Ovary (tissue), 9 donors: ENCODE data around the gene MYCL. TPM values are rescaled to one million over a fixed set of nuclear protein-coding genes. Genes with fewer than 3 reads are reported as not detected.

ENCODE experiments used
- DNase-seq, 5 donors: peaks; one replicate each; pipeline ENCODE4 v3.0.0-alpha.2; 2019 to 2020
- H3K27ac ChIP-seq, 2 donors: fragments of 200-600 bp; one replicate each; pipeline versions ENCODE4 v1.5.1 to v1.8.0; 2019 to 2022
- H3K27me3 ChIP-seq: fragments of 200-600 bp; one replicate; pipeline ENCODE4 v1.8.0; 2022
- H3K36me3 ChIP-seq: fragments of 200-600 bp; sonication (generic); one replicate; pipeline ENCODE4 v1.5.1; 2019
- H3K4me1 ChIP-seq: one replicate; pipeline ENCODE4 v1.8.1; 2013; ENCODE audit warnings: mild to moderate bottlenecking, moderate library complexity; ENCODE audit not compliant: insufficient read depth
- H3K4me3 ChIP-seq: fragments of 200-600 bp; sonication (generic); one replicate; pipeline ENCODE4 v1.5.1; 2017
- H3K9me3 ChIP-seq, 2 donors: fragments of 200-600 bp in 1 of 2; sonication (generic) in 1 of 2; one replicate each; pipeline versions ENCODE4 v1.5.1 to v1.8.1; 2013 to 2019; ENCODE audit warnings: mild to moderate bottlenecking in 1 of 2, moderate library complexity in 1 of 2
- CTCF ChIP-seq, 3 donors: fragments of 450-650 bp in 2 of 3; fragments of 200-600 bp in 1 of 3; IDR thresholded peaks; one replicate each; pipeline versions ENCODE4 v1.5.1 to v1.8.0; 2016 to 2022; ENCODE audit warnings: antibody characterized with exemption in 3 of 3, mild to moderate bottlenecking in 1 of 3
- EP300 ChIP-seq: sonication (generic); formaldehyde crosslinking; IDR thresholded peaks from one replicate; pipeline ENCODE4 v1.6.1; 2017; ENCODE audit warnings: antibody characterized with exemption
- POLR2A ChIP-seq: fragments of 450-650 bp; IDR thresholded peaks from one replicate; pipeline ENCODE4 v1.6.1; 2017; ENCODE audit warnings: antibody characterized with exemption, mild to moderate bottlenecking, moderate library complexity
- WGBS, 3 donors: extraction: QIAGEN DNeasy Blood & Tissue Kit in 1 of 3; methylation state at CpG; one replicate each; pipeline versions ENCODE4 v1.1.5 to v1.1.7; 2013 to 2017; 5-methylcytosine and 5-hydroxymethylcytosine counted together
- intact Hi-C, 4 donors: fragments of 100-400 bp; cut with DNase I; formaldehyde crosslinking; loops; one replicate each; pipeline versions ENCODE4 v1.11.0 to v1.15.1; 2022 to 2023
- polyA plus RNA-seq, 2 donors: library from polyadenylated mRNA; stranded (reverse); fragments of 200-250 nt in 1 of 2; fragments of 350-450 nt in 1 of 2; fragmentation: Illumina TruSeq in 1 of 2; extraction: RNeasy Lipid Tissue Mini Kit (QIAGEN cat#74804) in 1 of 2; gene quantifications; one replicate each; pipeline ENCODE4 v1.2.3, GENCODE V29; 2013 to 2014
- total RNA-seq, 7 donors: library from RNA; depleted of rRNA in 2 of 7; stranded (reverse); fragments of >200 nt in 2 of 7; fragmentation: NEBNext Ultra II Directional in 3 of 7; extraction: Animal tissue kit (Norgen Biotek cat#: 25700) in 3 of 7; gene quantifications; one replicate each; pipeline versions ENCODE4 v1.1.0 to v1.2.4, GENCODE V29; 2016 to 2023
- donor health status: DM: no; HTN: no; CAD: no; lungs with moderate emphysema.
- donor health status: DM: no; HTN: no; CAD: no.
- donor health status: Bipolar disorder and iron deficiency.
- donor health status: DM: yes; HTN: yes; CAD: no.
- donor health status: DM: no; HTN: no; CAD: no.
- donor health status: DM: yes; HTN: yes; CAD: no.

MYCL gene
- total and polyA plus RNA-seq, 9 donors, result 0.13 to 4.8 (median 0.96) TPM; not detected in 1

GRCh38 chr1:39894884-39895495, 6.7 kb downstream of the MYCL start:
- 59 to 70% (median 61%) methylated on average over 3 of the region's 3 CpGs for WGBS, 3 donors
- no peak for DNase-seq
- H3K27me3 ChIP-seq, result no peaks in the 10 kb centered on the region
- TF ChIP-seq CTCF (IDR thresholded peaks at IDR 0.05) (no peak), EP300 (no peak), POLR2A (no peak)
- intact Hi-C loops, result no loop called here
- no peak overlapping the region for H3K27ac ChIP-seq
- H3K4me3 ChIP-seq, result no peak overlapping the region
- H3K4me1 ChIP-seq, result no peaks in the 10 kb centered on the region
- no peaks in the 10 kb centered on the region for H3K36me3 ChIP-seq
- H3K9me3 ChIP-seq, result no peaks in the 10 kb centered on the region

DNA sequence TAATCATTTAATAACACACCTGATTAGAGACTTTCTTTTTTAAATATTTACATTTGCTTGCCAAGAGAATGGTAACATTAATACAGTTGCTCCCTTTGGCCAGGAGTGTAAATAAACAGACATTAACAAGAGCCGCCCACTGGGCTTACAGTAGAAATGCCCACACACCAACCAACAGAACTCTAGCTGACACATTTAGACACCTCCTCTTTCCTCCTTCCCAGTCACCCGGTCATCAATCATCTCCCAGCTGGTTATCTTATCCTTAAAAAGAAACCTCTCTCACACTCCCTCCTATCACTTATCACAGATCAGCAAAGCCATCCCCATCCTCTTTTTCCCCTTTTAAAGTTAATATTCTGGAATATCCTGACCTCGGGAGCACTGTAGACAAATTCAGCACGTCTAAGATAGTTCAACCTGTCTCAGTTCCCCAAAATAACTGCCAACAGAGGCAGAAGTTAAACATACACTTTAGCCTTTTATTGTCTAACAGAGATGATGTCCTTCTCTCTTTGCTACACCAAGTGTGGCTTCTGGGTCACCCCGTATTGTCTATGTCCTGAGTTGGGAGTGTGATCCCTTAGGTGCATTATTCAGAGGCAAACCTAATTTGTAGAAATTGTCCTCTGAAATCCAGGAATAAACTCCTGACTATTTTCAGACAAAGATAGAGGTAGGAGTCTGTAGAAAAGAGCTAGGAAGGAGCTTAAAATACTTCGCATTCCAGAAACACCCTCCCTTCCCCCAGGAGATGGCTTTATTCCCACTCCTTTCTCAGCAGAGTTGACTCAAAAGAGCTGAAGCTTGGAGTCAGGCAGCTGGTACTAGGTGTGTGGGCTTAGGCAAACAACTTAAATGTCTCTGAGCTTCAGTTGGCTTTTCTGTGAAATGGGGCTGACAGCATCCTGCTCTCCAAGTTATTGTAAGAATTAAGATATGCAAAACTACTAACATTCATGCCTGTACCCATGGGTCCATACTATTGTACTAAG, 8.8 kb downstream of the MYCL start:
- no peak overlapping the region for H3K27ac ChIP-seq
- no peaks in the 10 kb centered on the region for H3K4me1 ChIP-seq
- intact Hi-C loops, result no loop called here
- H3K36me3 ChIP-seq, result no peaks in the 10 kb centered on the region
- WGBS, 3 donors, result 8 to 14% (median 13%) methylated on average over 6 of the region's 6 CpGs
- no peaks in the 10 kb centered on the region for H3K27me3 ChIP-seq
- DNase-seq, result no peak
- no peak overlapping the region for H3K4me3 ChIP-seq
- no peak for TF ChIP-seq CTCF (IDR thresholded peaks at IDR 0.05)
- no peak for TF ChIP-seq POLR2A
- H3K9me3 ChIP-seq, result no peaks in the 10 kb centered on the region

GRCh38 chr1:39890880-39891279, 10.8 kb downstream of the MYCL start:
- Histone ChIP-seq H3K4me3 (no peak overlapping the region), H3K36me3 (no peaks in the 10 kb centered on the region), H3K27ac (no peak overlapping the region), H3K27me3 (no peaks in the 10 kb centered on the region), H3K4me1 (no peaks in the 10 kb centered on the region), H3K9me3 (no peaks in the 10 kb centered on the region)
- no peak for DNase-seq
- WGBS, 3 donors, result 57 to 94% (median 81%) methylated on average over 1 of the region's 1 CpG
- TF ChIP-seq EP300, result no peak
- no peak for TF ChIP-seq CTCF (IDR thresholded peaks at IDR 0.05)
- TF ChIP-seq POLR2A, result no peak
- intact Hi-C loops, result no loop called here

DNA sequence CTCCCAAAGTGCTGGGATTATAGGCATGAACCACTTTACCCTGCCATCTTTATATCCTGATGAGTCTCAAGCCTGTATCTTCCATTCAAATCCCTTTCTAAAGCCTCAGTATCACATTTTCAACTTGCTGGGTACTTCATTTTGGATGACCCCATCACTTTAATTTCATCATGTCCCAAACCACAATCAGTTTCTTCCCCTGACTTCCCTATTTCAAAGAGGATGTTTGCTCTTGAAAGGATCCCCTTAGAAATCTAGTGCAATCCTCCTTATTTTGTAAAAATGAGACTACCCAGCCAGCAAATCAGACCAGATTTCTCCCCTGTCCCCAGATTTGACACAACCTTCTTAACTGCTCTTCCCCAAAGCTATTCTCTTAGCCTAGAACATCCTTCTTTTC, 11.4 kb downstream of the MYCL start:
- Histone ChIP-seq H3K27ac (no peak overlapping the region), H3K27me3 (no peaks in the 10 kb centered on the region), H3K9me3 (no peaks in the 10 kb centered on the region), H3K4me3 (no peak overlapping the region), H3K36me3 (no peaks in the 10 kb centered on the region), H3K4me1 (no peaks in the 10 kb centered on the region)
- no peak for TF ChIP-seq CTCF (IDR thresholded peaks at IDR 0.05)
- no peak for TF ChIP-seq POLR2A
- no peak for TF ChIP-seq EP300
- intact Hi-C loops, result no loop called here
- no peak for DNase-seq
